IPS-NIHi7 (cell line): ENCODE results near the gene HPSE.

ENCODE experiments used
- DNase-seq: peaks from one replicate; pipeline ENCODE4 v3.0.0; 2012; ENCODE audit warnings: mixed read lengths; ENCODE audit errors: extremely low spot score

Gene HPSE

GRCh38 chr4:83334425-83335241, at the start of gene HPSE:
Gene HPSE (minus strand): TSS chr4:83334848. CDS start chr4:83334782, 66 bp downstream.
- peak; percentile 88 for DNase-seq

GRCh38 chr4:83382850-83383249, 48.2 kb upstream of the HPSE start:
- DNase-seq: no peak

- DNase-seq: no peak
These were observed 46.5 kb upstream of the HPSE start for GRCh38 chr4:83381173-83381572.

- no peak for DNase-seq
These were observed 43.8 kb upstream of the HPSE start for GRCh38 chr4:83378419-83378818.

- no peak for DNase-seq
These were observed 38.3 kb upstream of the HPSE start for GRCh38 chr4:83372931-83373330.

GRCh38 chr4:83371936-83372335, 37.3 kb upstream of the HPSE start:
- DNase-seq: no peak

GRCh38 chr4:83371235-83371634, 36.6 kb upstream of the HPSE start:
- no peak for DNase-seq

- DNase-seq: no peak
These were observed 35.9 kb upstream of the HPSE start for GRCh38 chr4:83370640-83370906.

- no peak for DNase-seq
These were observed 35.4 kb upstream of the HPSE start for GRCh38 chr4:83369831-83370639.

GRCh38 chr4:83364312-83364711, 29.7 kb upstream of the HPSE start:
- no peak for DNase-seq

- DNase-seq: no peak
These were observed 28.1 kb upstream of the HPSE start for GRCh38 chr4:83362492-83363329.

- DNase-seq: peak; percentile 53
These were observed 26.9 kb upstream of the HPSE start for GRCh38 chr4:83361416-83362103.

GRCh38 chr4:83360018-83360417, 25.4 kb upstream of the HPSE start:
- DNase-seq: no peak

- DNase-seq: no peak
These were observed 23.8 kb upstream of the HPSE start for GRCh38 chr4:83358410-83358809.

- DNase-seq: no peak
These were observed 22.4 kb upstream of the HPSE start for GRCh38 chr4:83356899-83357661.

GRCh38 chr4:83353516-83353915, 18.9 kb upstream of the HPSE start:
- no peak for DNase-seq

GRCh38 chr4:83348074-83348473, 13.4 kb upstream of the HPSE start:
- no peak for DNase-seq

GRCh38 chr4:83342476-83342875, 7.8 kb upstream of the HPSE start:
- DNase-seq: no peak

GRCh38 chr4:83340692-83341343, 6.2 kb upstream of the HPSE start:
- DNase-seq: no peak

- DNase-seq: no peak
These were observed 4.9 kb upstream of the HPSE start for GRCh38 chr4:83339573-83339972.
